GM21526 (cell line): ENCODE data around the gene PMIS2.

Experiments used
- ATAC-seq: cut with Tn5 transposase; IDR thresholded peaks from one replicate; pipeline ENCODE4 v1.9.1; 2021; ENCODE audit warnings: moderate library complexity; ENCODE audit not compliant: unreplicated experiment, low FRiP score

Gene PMIS2

GRCh38 chr19:35556025-35556590 is 29.9 kb upstream of the PMIS2 start:
- ATAC-seq = no peak

GRCh38 chr19:35556846-35557538 is 29.0 kb upstream of the PMIS2 start:
- no peak for ATAC-seq

- ATAC-seq = no peak
Observed at GRCh38 chr19:35557539-35558399, 28.2 kb upstream of the PMIS2 start.

GRCh38 chr19:35558400-35559280 is 27.3 kb upstream of the PMIS2 start:
- no peak for ATAC-seq

GRCh38 chr19:35559281-35559659 is 26.7 kb upstream of the PMIS2 start:
- ATAC-seq = no peak

- ATAC-seq = no peak
Observed at GRCh38 chr19:35559781-35560180, 26.2 kb upstream of the PMIS2 start.

- no peak for ATAC-seq
Observed at GRCh38 chr19:35560271-35560670, 25.7 kb upstream of the PMIS2 start.

GRCh38 chr19:35560677-35561076 is 25.3 kb upstream of the PMIS2 start:
- ATAC-seq = no peak

- no peak for ATAC-seq
Observed at GRCh38 chr19:35561436-35561835, 24.5 kb upstream of the PMIS2 start.

GRCh38 chr19:35562336-35562735 is 23.6 kb upstream of the PMIS2 start:
- ATAC-seq = no peak

- ATAC-seq = no peak
Observed at GRCh38 chr19:35562776-35563175, 23.2 kb upstream of the PMIS2 start.

GRCh38 chr19:35563207-35563829 is 22.7 kb upstream of the PMIS2 start, which contains the start of gene ATP4A:
ATP4A (minus strand) TSS chr19:35563658; CDS start chr19:35563629, 29 bp downstream.
- ATAC-seq = no peak

- ATAC-seq = no peak
Observed at GRCh38 chr19:35565016-35565856, 20.7 kb upstream of the PMIS2 start.

- no peak for ATAC-seq
Observed at GRCh38 chr19:35566738-35567137, 19.2 kb upstream of the PMIS2 start.

GRCh38 chr19:35569281-35569781 is 16.6 kb upstream of the PMIS2 start:
- no peak for ATAC-seq

- ATAC-seq = no peak
Observed at GRCh38 chr19:35571406-35571965, 14.5 kb upstream of the PMIS2 start.

- no peak for ATAC-seq
Observed at GRCh38 chr19:35577918-35578317, 8.1 kb upstream of the PMIS2 start.

- ATAC-seq = no peak
Observed at GRCh38 chr19:35578707-35579106, 7.3 kb upstream of the PMIS2 start.

GRCh38 chr19:35582760-35583159 is 3.2 kb upstream of the PMIS2 start:
- ATAC-seq = no peak
